Endothelial cell of umbilical vein (primary cell): ENCODE data around the gene RETREG3. TPM values are rescaled to one million over a fixed set of nuclear protein-coding genes. Genes with fewer than 3 reads are reported as not detected.

Source experiments
- BruUV-seq: library from RNA; stranded (reverse); fragments of 400-500 nt; replicated peaks from 2 replicates; lab custom pipeline; 2021; lab: Mats Ljungman, UMichigan
- CTCF ChIA-PET: fragments of 300-600, 350-600 bp; sonication (Branson Sonifier 250); formaldehyde crosslinking; loops from one replicate; lab custom pipeline; 2021; ENCODE audit warnings: antibody characterized with exemption, inconsistent platforms; lab: Charles Lee
- POLR2A ChIA-PET: fragments of 300-600, 350-600 bp; sonication (Branson Sonifier 250); formaldehyde crosslinking; loops from one replicate; lab custom pipeline; 2021; ENCODE audit warnings: antibody characterized with exemption, inconsistent platforms; lab: Charles Lee
- DNase-seq: peaks from one replicate; pipeline ENCODE4 v3.0.0-alpha.2; 2011; ENCODE audit warnings: low read depth, low spot score
- FAIRE-seq: peaks from 2 replicates; lab custom pipeline; 2011; peaks lifted over from hg19 to GRCh38; lab: Jason Lieb, UNC
- H2AFZ ChIP-seq: 2 replicates; pipeline ENCODE4 v1.6.0; 2012; ENCODE audit warnings: low read depth, low read length, control low read depth, inconsistent platforms
- H3K27ac ChIP-seq: 2 replicates; pipeline ENCODE4 v1.5.1; 2011; ENCODE audit warnings: low read depth, mild to moderate bottlenecking, control low read depth, low read length, moderate library complexity; ENCODE audit not compliant: insufficient read depth
- H3K27me3 ChIP-seq, 2 experiments: 2 replicates each; pipeline versions ENCODE4 v1.6.0 to v1.6.1; 2011; ENCODE audit warnings: low read length in 2 of 2, mixed read lengths in 1 of 2; ENCODE audit not compliant: control insufficient read depth in 2 of 2, insufficient read depth in 2 of 2
- H3K36me3 ChIP-seq, 2 experiments: 2 replicates in 1 of 2; 3 replicates in 1 of 2; pipeline ENCODE4 v1.5.1; 2011; ENCODE audit warnings: low read length in 2 of 2, mild to moderate bottlenecking in 1 of 2, moderate library complexity in 1 of 2; ENCODE audit not compliant: control insufficient read depth in 2 of 2, insufficient read depth in 2 of 2; ENCODE audit errors: extremely low read depth in 1 of 2
- H3K4me1 ChIP-seq: 3 replicates; pipeline ENCODE4 v1.5.1; 2011; ENCODE audit warnings: mild to moderate bottlenecking, low read length; ENCODE audit not compliant: control insufficient read depth, insufficient read depth; ENCODE audit errors: extremely low read depth
- H3K4me2 ChIP-seq: 2 replicates; pipeline ENCODE4 v1.6.1; 2011; ENCODE audit warnings: low read length, control low read depth, mixed read lengths; ENCODE audit not compliant: insufficient read depth
- H3K4me3 ChIP-seq, 3 experiments: fragments of 200-600 bp in 1 of 3; sonication (generic), shearing (Covaris generic) in 1 of 3; replicated peaks in 1 of 3; 2 replicates each; pipeline ENCODE4 v1.5.1; 2011 to 2016; ENCODE audit warnings: control low read depth in 3 of 3, low read length in 3 of 3, mild to moderate bottlenecking in 2 of 3, inconsistent platforms in 1 of 3, low read depth in 1 of 3, moderate library complexity in 1 of 3; ENCODE audit not compliant: insufficient read depth in 1 of 3
- H3K79me2 ChIP-seq: 2 replicates; pipeline ENCODE4 v1.6.0; 2012; ENCODE audit warnings: low read length, inconsistent platforms; ENCODE audit not compliant: control insufficient read depth, insufficient read depth
- H3K9ac ChIP-seq: replicated peaks from 2 replicates; pipeline ENCODE3; 2011; ENCODE audit warnings: low read length, control low read depth; ENCODE audit not compliant: insufficient read depth; ENCODE audit errors: extremely low read depth
- H3K9me1 ChIP-seq: replicated peaks from 3 replicates; pipeline ENCODE4 v1.6.0; 2011; ENCODE audit warnings: mild to moderate bottlenecking, low read length; ENCODE audit not compliant: control insufficient read depth, insufficient read depth; ENCODE audit errors: extremely low read depth
- H3K9me3 ChIP-seq: replicated peaks from 2 replicates; pipeline ENCODE4 v1.5.1; 2012; ENCODE audit warnings: low read length, inconsistent platforms; ENCODE audit not compliant: control insufficient read depth, insufficient read depth
- H4K20me1 ChIP-seq: replicated peaks from 2 replicates; pipeline ENCODE3; 2011; ENCODE audit warnings: mild to moderate bottlenecking, low read length; ENCODE audit not compliant: control insufficient read depth, insufficient read depth; ENCODE audit errors: extremely low read depth
- CTCF ChIP-seq, 2 donors: IDR thresholded peaks; 1 replicate in 1 of 2; 2 replicates in 1 of 2; pipeline ENCODE4 v1.5.1; 2011; ENCODE audit warnings: low read length in 2 of 2, mild to moderate bottlenecking in 2 of 2, moderate library complexity in 2 of 2, control low read depth in 1 of 2, inconsistent platforms in 1 of 2, low read depth in 1 of 2; ENCODE audit not compliant: insufficient read depth in 1 of 2; ENCODE audit errors: extremely low read depth in 1 of 2
- EZH2 ChIP-seq: IDR thresholded peaks from 2 replicates; pipeline ENCODE4 v1.6.1; 2012; ENCODE audit warnings: borderline replicate concordance, low read depth, mild to moderate bottlenecking, moderate library complexity, low read length, inconsistent platforms; ENCODE audit not compliant: severe bottlenecking
- FOS ChIP-seq: IDR thresholded peaks from 2 replicates; pipeline ENCODE4 v1.6.1; 2011; ENCODE audit warnings: mild to moderate bottlenecking, low read length, moderate library complexity, borderline replicate concordance; ENCODE audit not compliant: insufficient read depth
- GATA2 ChIP-seq: IDR thresholded peaks from 2 replicates; pipeline ENCODE4 v1.7.0; 2011; ENCODE audit warnings: low read depth, mild to moderate bottlenecking, moderate library complexity, mixed read lengths, low read length; ENCODE audit not compliant: insufficient read length, insufficient read depth
- JUN ChIP-seq: IDR thresholded peaks from 2 replicates; pipeline ENCODE4 v1.6.1; 2011; ENCODE audit warnings: borderline replicate concordance, low read depth; ENCODE audit not compliant: insufficient read length, insufficient read depth
- MAX ChIP-seq: IDR thresholded peaks from 2 replicates; pipeline ENCODE4 v1.6.1; 2011; ENCODE audit not compliant: insufficient read depth, insufficient read length
- MYC ChIP-seq: IDR thresholded peaks from one replicate; pipeline ENCODE4 v1.6.1; 2011; ENCODE audit warnings: mild to moderate bottlenecking, low read depth, low read length
- POLR2A ChIP-seq: IDR thresholded peaks from 2 replicates; pipeline ENCODE4 v1.6.1; 2012; ENCODE audit warnings: low read depth, mild to moderate bottlenecking, control low read depth, low read length
- POLR2AphosphoS5 ChIP-seq: IDR thresholded peaks from 2 replicates; pipeline ENCODE4 v1.6.1; 2012; ENCODE audit warnings: low read depth, mild to moderate bottlenecking, control low read depth, low read length, moderate library complexity; ENCODE audit not compliant: insufficient read depth
- dilution Hi-C: fragments of 300-500 bp; cut with MboI; formaldehyde crosslinking; loops from one replicate; pipeline ENCODE4 v1.15.0; 2019; ENCODE audit warnings: low sequenced_read_pairs; ENCODE audit not compliant: extremely low pct_ligation_motif_present
- intact Hi-C: fragments of 100-400 bp; cut with micrococcal nuclease; formaldehyde crosslinking; loops from one replicate; pipeline ENCODE4 v1.10.0; 2022
- polyA plus RNA-seq, 4 experiments: library from polyadenylated mRNA; depleted of rRNA in 3 of 4; stranded (reverse) in 3 of 4; unstranded in 1 of 4; fragments of >200 nt; gene quantifications; 2 replicates each; pipeline versions ENCODE4 v1.2.1 to v1.2.3, GENCODE V29; 2011 to 2012; ENCODE audit warnings: missing spikeins in 1 of 4
- total RNA-seq: library from RNA; stranded (reverse); gene quantifications from 2 replicates; pipeline ENCODE4 v1.2.3, GENCODE V29; 2021

The RETREG3 gene
- total and polyA plus RNA-seq, 2 donors (not counting 3 experiments of a cell fraction or from before 2014, with no cell fraction given), result 36.2 to 53.4 TPM

- Histone ChIP-seq H3K27ac (no peak overlapping the region), H3K4me1 (no peaks in the 10 kb centered on the region), H3K27me3 (no peaks in the 10 kb centered on the region), H3K9me1 (no peaks in the 10 kb centered on the region), H3K4me3 (no peak overlapping the region), H4K20me1 (no peaks in the 10 kb centered on the region), H3K9me3 (no peaks in the 10 kb centered on the region), H3K36me3 (peaks cover 16 to 49% of the 10 kb centered on the region in 2 experiments), H3K79me2 (no peaks in the 10 kb centered on the region), H2AFZ (no peak overlapping the region), H3K4me2 (no peak overlapping the region), H3K9ac (no peak overlapping the region)
- intact Hi-C loops (no loop called here), dilution Hi-C loops (no loop called here)
- no peak for TF ChIP-seq CTCF (IDR thresholded peaks at IDR 0.05; ENCODE audit: extremely low read depth in 1 of 2, insufficient read depth in 1 of 2, low read depth in 1 of 2, low read length in 2 of 2)
- TF ChIP-seq JUN, result no peak
- no peak for TF ChIP-seq FOS
- TF ChIP-seq MYC, result no peak
- TF ChIP-seq POLR2AphosphoS5, result no peak
- TF ChIP-seq GATA2, result no peak
- TF ChIP-seq POLR2A, result no peak
- no peak for TF ChIP-seq EZH2
- TF ChIP-seq MAX, result no peak
- FAIRE-seq, result no peak
- DNase-seq, result no peak
- no TSS peak for BruUV-seq
- ChIA-PET POLR2A (no interaction called here), CTCF (no interaction called here)
Observed at GRCh38 chr17:42584880-42585279, 24.3 kb downstream of the RETREG3 start.
